ENCODE results near the gene FTO. TPM values are rescaled to one million over a fixed set of nuclear protein-coding genes. Genes with fewer than 3 reads are reported as not detected.

FTO gene
- total RNA-seq, 4 donors from 2014 or later, result 29.0 to 64.1 (median 48.1) TPM

DNA sequence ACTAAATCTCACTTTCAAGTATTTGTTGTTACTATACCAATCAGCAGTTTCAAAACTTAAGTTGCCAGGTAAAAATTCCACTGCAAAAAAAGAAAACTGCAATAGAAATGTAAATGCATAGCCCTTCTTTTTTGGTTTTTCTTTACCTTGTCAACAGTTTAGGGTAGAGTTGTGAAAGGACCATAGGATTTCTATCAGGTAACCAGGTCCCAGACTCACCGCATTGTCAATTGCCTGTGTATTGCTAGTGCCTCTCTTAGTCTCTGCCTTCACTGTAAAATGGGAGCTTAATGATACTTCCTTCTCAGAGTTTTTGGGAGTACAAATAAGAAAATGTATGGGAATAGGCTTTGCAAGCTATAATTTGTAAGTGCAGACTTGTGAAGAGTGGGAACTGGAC is 145.0 kb downstream of the FTO start:
- DNase-seq, result no peak
- intact Hi-C loops (cut with DNase I), result no loop called here
- Histone ChIP-seq H3K36me3 (peaks cover 0 to 15% (median 4%) of the 10 kb centered on the region in 3 donors), H3K4me3 (no peak overlapping the region), H3K9me3 (no peaks in the 10 kb centered on the region), H3K27me3 (no peaks in the 10 kb centered on the region), H3K4me1 (peaks cover 0 to 12% (median 0%) of the 10 kb centered on the region in 3 donors), H3K27ac (no peak overlapping the region)
- TF ChIP-seq POLR2A (IDR thresholded peaks at IDR 0.05) (no peak), CTCF (IDR thresholded peaks at IDR 0.05) (no peak)
- 89 to 100% methylated on average over 1 of the region's 1 CpG for WGBS, 2 donors

- Histone ChIP-seq H3K4me1 (peaks cover 0 to 12% (median 0%) of the 10 kb centered on the region in 3 donors), H3K27me3 (no peaks in the 10 kb centered on the region), H3K27ac (no peak overlapping the region), H3K9me3 (no peaks in the 10 kb centered on the region), H3K4me3 (no peak overlapping the region), H3K36me3 (peaks cover 0 to 10% (median 4%) of the 10 kb centered on the region in 3 donors)
- TF ChIP-seq POLR2A (IDR thresholded peaks at IDR 0.05), result no peak
- TF ChIP-seq CTCF (IDR thresholded peaks at IDR 0.05), result no peak
- no peak for DNase-seq
- 75 to 92% methylated on average over 1 of the region's 1 CpG for WGBS, 2 donors
- intact Hi-C loops (cut with DNase I), result no loop called here
Measured at GRCh38 chr16:53849585-53849984, 145.6 kb downstream of the FTO start.

DNA sequence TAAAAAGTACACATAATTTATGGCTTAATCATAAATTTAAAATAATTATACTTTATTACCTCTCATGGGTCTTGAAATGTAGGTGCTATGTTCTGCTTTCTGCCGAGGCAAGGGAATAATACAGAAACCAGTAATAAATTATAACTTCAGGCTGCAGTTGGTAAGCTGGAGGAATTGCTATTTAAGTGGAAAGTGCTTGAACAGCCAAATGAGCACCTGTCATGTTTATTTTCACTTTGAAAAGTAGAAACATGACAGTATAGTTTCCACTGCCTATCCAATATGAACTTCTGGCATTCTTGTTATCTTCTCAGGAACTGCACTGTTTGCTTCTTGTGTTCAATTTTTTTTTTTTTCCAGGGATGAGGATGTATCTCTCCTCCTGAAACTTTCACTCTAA is 146.0 kb downstream of the FTO start:
- no peak overlapping the region for H3K27ac ChIP-seq
- no peak overlapping the region for H3K4me3 ChIP-seq
- peaks cover 0 to 12% (median 0%) of the 10 kb centered on the region in 3 donors for H3K4me1 ChIP-seq
- no peak for DNase-seq
- TF ChIP-seq POLR2A (IDR thresholded peaks at IDR 0.05), result no peak
- TF ChIP-seq CTCF (IDR thresholded peaks at IDR 0.05), result no peak
- H3K36me3 ChIP-seq, result peaks cover 0 to 5% (median 4%) of the 10 kb centered on the region in 3 donors
- H3K27me3 ChIP-seq, result no peaks in the 10 kb centered on the region
- 67 to 71% methylated on average over 1 of the region's 1 CpG for WGBS, 2 donors
- intact Hi-C loops (cut with DNase I), result no loop called here
- H3K9me3 ChIP-seq, result no peaks in the 10 kb centered on the region

GRCh38 chr16:53852678-53853077 is 148.7 kb downstream of the FTO start:
- Histone ChIP-seq H3K27me3 (no peaks in the 10 kb centered on the region), H3K4me3 (no peak overlapping the region), H3K9me3 (no peaks in the 10 kb centered on the region), H3K27ac (no peak overlapping the region), H3K36me3 (peaks cover 0 to 4% (median 0%) of the 10 kb centered on the region in 3 donors), H3K4me1 (peaks cover 0 to 12% (median 0%) of the 10 kb centered on the region in 3 donors)
- no peak for DNase-seq
- intact Hi-C loops (cut with DNase I), result no loop called here
- no peak for TF ChIP-seq CTCF (IDR thresholded peaks at IDR 0.05)
- no peak for TF ChIP-seq POLR2A (IDR thresholded peaks at IDR 0.05)
- 90 to 95% methylated on average over 4 to 6 of the region's 6 CpGs for WGBS, 2 donors

- no peaks in the 10 kb centered on the region for H3K27me3 ChIP-seq
- H3K27ac ChIP-seq, result no peak overlapping the region
- peaks cover 0 to 1% (median 0%) of the 10 kb centered on the region in 3 donors for H3K36me3 ChIP-seq
- H3K4me3 ChIP-seq, result no peak overlapping the region
- H3K4me1 ChIP-seq, result no peaks in the 10 kb centered on the region
- intact Hi-C loops (cut with DNase I), result no loop called here
- no peak for TF ChIP-seq CTCF (IDR thresholded peaks at IDR 0.05)
- no peak for TF ChIP-seq POLR2A (IDR thresholded peaks at IDR 0.05)
- no peak for DNase-seq
- H3K9me3 ChIP-seq, result no peaks in the 10 kb centered on the region
Measured at GRCh38 chr16:53855056-53855455, 151.1 kb downstream of the FTO start.

All from esophagus squamous epithelium (tissue), 5 donors.